Measurements from ENCODE around the gene CDYL. TPM values are rescaled to one million over a fixed set of nuclear protein-coding genes. Genes with fewer than 3 reads are reported as not detected.

Gene CDYL
- total and polyA plus RNA-seq, 4 donors: 3.3 to 25.4 (median 11.0) TPM

- peaks cover 0 to 2% (median 0%) of the 10 kb centered on the region in 4 donors for H3K36me3 ChIP-seq (ENCODE audit: control insufficient read depth in 4 of 4, insufficient read depth in 3 of 4, low read depth in 1 of 4, low read length in 3 of 4)
- no peak overlapping the region for H3K27ac ChIP-seq (ENCODE audit: low read depth in 1 of 2, low read length in 2 of 2)
- peaks cover 4 to 16% (median 6%) of the 10 kb centered on the region in 4 donors for H3K4me1 ChIP-seq (ENCODE audit: control insufficient read depth in 4 of 4, insufficient read depth in 4 of 4, low read length in 3 of 4)
- H3K4me3 ChIP-seq (ENCODE audit: low read depth in 1 of 3, low read length in 3 of 3): no peak overlapping the region
- TF ChIP-seq CTCF (IDR thresholded peaks at IDR 0.05; ENCODE audit: low read depth, low read length, missing input control): no peak
- TF ChIP-seq GABPA (IDR thresholded peaks at IDR 0.05 in 1 of 2, conservative IDR thresholded peaks at IDR 0.05 in 1 of 2): no peak
- TF ChIP-seq FOXA2 (IDR thresholded peaks at IDR 0.05): no peak
- no peak for TF ChIP-seq NR2F2 (IDR thresholded peaks at IDR 0.05)
- no peak for TF ChIP-seq JUND (IDR thresholded peaks at IDR 0.05)
- TF ChIP-seq YY1 (IDR thresholded peaks at IDR 0.05): no peak
- no peak for TF ChIP-seq ZBTB33 (IDR thresholded peaks at IDR 0.05)
- TF ChIP-seq, protein P1, sequence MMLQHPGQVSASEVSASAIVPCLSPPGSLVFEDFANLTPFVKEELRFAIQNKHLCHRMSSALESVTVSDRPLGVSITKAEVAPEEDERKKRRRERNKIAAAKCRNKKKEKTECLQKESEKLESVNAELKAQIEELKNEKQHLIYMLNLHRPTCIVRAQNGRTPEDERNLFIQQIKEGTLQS (IDR thresholded peaks at IDR 0.05): no peak
- no peak for TF ChIP-seq SP1 (IDR thresholded peaks at IDR 0.05)
- TF ChIP-seq, protein P2, sequence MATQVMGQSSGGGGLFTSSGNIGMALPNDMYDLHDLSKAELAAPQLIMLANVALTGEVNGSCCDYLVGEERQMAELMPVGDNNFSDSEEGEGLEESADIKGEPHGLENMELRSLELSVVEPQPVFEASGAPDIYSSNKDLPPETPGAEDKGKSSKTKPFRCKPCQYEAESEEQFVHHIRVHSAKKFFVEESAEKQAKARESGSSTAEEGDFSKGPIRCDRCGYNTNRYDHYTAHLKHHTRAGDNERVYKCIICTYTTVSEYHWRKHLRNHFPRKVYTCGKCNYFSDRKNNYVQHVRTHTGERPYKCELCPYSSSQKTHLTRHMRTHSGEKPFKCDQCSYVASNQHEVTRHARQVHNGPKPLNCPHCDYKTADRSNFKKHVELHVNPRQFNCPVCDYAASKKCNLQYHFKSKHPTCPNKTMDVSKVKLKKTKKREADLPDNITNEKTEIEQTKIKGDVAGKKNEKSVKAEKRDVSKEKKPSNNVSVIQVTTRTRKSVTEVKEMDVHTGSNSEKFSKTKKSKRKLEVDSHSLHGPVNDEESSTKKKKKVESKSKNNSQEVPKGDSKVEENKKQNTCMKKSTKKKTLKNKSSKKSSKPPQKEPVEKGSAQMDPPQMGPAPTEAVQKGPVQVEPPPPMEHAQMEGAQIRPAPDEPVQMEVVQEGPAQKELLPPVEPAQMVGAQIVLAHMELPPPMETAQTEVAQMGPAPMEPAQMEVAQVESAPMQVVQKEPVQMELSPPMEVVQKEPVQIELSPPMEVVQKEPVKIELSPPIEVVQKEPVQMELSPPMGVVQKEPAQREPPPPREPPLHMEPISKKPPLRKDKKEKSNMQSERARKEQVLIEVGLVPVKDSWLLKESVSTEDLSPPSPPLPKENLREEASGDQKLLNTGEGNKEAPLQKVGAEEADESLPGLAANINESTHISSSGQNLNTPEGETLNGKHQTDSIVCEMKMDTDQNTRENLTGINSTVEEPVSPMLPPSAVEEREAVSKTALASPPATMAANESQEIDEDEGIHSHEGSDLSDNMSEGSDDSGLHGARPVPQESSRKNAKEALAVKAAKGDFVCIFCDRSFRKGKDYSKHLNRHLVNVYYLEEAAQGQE (IDR thresholded peaks at IDR 0.05): no peak
- TF ChIP-seq RAD21 (IDR thresholded peaks at IDR 0.05): no peak
- TF ChIP-seq HNF4G (IDR thresholded peaks at IDR 0.05): no peak
- TF ChIP-seq TAF1 (conservative IDR thresholded peaks at IDR 0.05): no peak
- no peak for TF ChIP-seq RXRA (IDR thresholded peaks at IDR 0.05)
- no peak for TF ChIP-seq HNF4A (conservative IDR thresholded peaks at IDR 0.05)
- no peak for TF ChIP-seq EGR1 (IDR thresholded peaks at IDR 0.05; ENCODE audit: low read depth in 2 of 2)
- no peak for TF ChIP-seq FOXA1 (IDR thresholded peaks at IDR 0.05)
- TF ChIP-seq, protein P3, sequence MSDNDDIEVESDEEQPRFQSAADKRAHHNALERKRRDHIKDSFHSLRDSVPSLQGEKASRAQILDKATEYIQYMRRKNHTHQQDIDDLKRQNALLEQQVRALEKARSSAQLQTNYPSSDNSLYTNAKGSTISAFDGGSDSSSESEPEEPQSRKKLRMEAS (IDR thresholded peaks at IDR 0.05): no peak
- H3K27me3 ChIP-seq (ENCODE audit: control insufficient read depth in 4 of 4, insufficient read depth in 4 of 4, low read length in 3 of 4): no peaks in the 10 kb centered on the region
- H3K9ac ChIP-seq (ENCODE audit: low read depth in 1 of 2, low read length in 2 of 2): no peak overlapping the region
- no peaks in the 10 kb centered on the region for H3K9me3 ChIP-seq (ENCODE audit: control insufficient read depth in 4 of 4, low read length in 3 of 4)
- DNase-seq (ENCODE audit: low spot score): no peak
- 81% methylated on average over 3 of the region's 3 CpGs for WGBS
These were observed 129.6 kb downstream of the CDYL start for GRCh38 chr6:4905826-4906225.

Measured in liver (tissue), 9 donors.